Large intestine (tissue), 3 donors: ENCODE measurements around the gene DHRS13. TPM values are rescaled to one million over a fixed set of nuclear protein-coding genes. Genes with fewer than 3 reads are reported as not detected.
A peak's percentile ranks its signal among the peaks of the same experiment; 100 is the strongest.
"Not testable (repeated sequence)": the region's sequence is repeated elsewhere in the genome, so short reads cannot be mapped to it uniquely, and the experiment has no call there.

Experiments used
- DNase-seq, 2 donors: peaks; one replicate each; pipeline versions ENCODE4 v3.0.0 to v3.0.0-alpha.2; 2013
- H3K27ac ChIP-seq: one replicate; pipeline ENCODE4 v1.5.1; 2013; ENCODE audit warnings: low read length
- H3K27me3 ChIP-seq: 2 replicates; pipeline ENCODE4 v1.6.1; 2013; ENCODE audit warnings: low read length; ENCODE audit not compliant: control insufficient read depth, insufficient read depth
- H3K36me3 ChIP-seq: 2 replicates; pipeline ENCODE4 v1.6.1; 2013; ENCODE audit warnings: low read length; ENCODE audit not compliant: control insufficient read depth, insufficient read depth
- H3K4me1 ChIP-seq: one replicate; pipeline ENCODE4 v1.6.1; 2013; ENCODE audit warnings: low read length; ENCODE audit not compliant: control insufficient read depth, insufficient read depth
- H3K4me3 ChIP-seq: one replicate; pipeline ENCODE4 v1.5.1; 2013; ENCODE audit warnings: low read length
- H3K9me3 ChIP-seq: one replicate; pipeline ENCODE4 v1.6.1; 2013; ENCODE audit warnings: mild to moderate bottlenecking, low read depth, low read length, moderate library complexity; ENCODE audit not compliant: control insufficient read depth
- WGBS: methylation state at CpG from one replicate; pipeline ENCODE4 v1.1.5; 2013; ENCODE audit warnings: low lambda C conversion rate; ENCODE audit not compliant: insufficient coverage; 5-methylcytosine and 5-hydroxymethylcytosine counted together
- polyA plus RNA-seq: library from polyadenylated mRNA; unstranded; fragments of 120-200 nt; gene quantifications from one replicate; pipeline ENCODE4 v1.2.1, GENCODE V29; 2013

Gene DHRS13
- polyA plus RNA-seq, 1 donor: 8.4 TPM

GRCh38 chr17:28858801-28859355 is 44.0 kb downstream of the DHRS13 start:
- no peak for DNase-seq
- H3K9me3 ChIP-seq: no peaks in the 10 kb centered on the region
- H3K27ac ChIP-seq: no peak overlapping the region
- WGBS: no CpG with 5 or more reads among the region's 2 CpGs
- H3K4me3 ChIP-seq: no peak overlapping the region
- no peaks in the 10 kb centered on the region for H3K27me3 ChIP-seq
- peaks cover 33% of the 10 kb centered on the region for H3K4me1 ChIP-seq
- peaks cover 34% of the 10 kb centered on the region for H3K36me3 ChIP-seq

GRCh38 chr17:28857905-28858800 is 44.7 kb downstream of the DHRS13 start:
- Histone ChIP-seq H3K4me3 (no peak overlapping the region), H3K4me1 (peaks cover 29% of the 10 kb centered on the region), H3K36me3 (peaks cover 34% of the 10 kb centered on the region), H3K9me3 (no peaks in the 10 kb centered on the region), H3K27ac (no peak overlapping the region), H3K27me3 (no peaks in the 10 kb centered on the region)
- DNase-seq: no peak
- 83% methylated on average over 1 of the region's 3 CpGs for WGBS

- Histone ChIP-seq H3K36me3 (peaks cover 29% of the 10 kb centered on the region), H3K4me3 (no peak overlapping the region)
- no CpG with 5 or more reads among the region's 5 CpGs for WGBS
Measured at GRCh38 chr17:28856028-28856574, 46.8 kb downstream of the DHRS13 start.

GRCh38 chr17:28855336-28855679 is 47.6 kb downstream of the DHRS13 start:
- H3K27ac ChIP-seq: peak overlapping the region; percentile 64
- WGBS: no CpG with 5 or more reads among the region's 5 CpGs

More at GRCh38 chr17:28856028-28856574, 46.8 kb downstream of the DHRS13 start:
- Histone ChIP-seq H3K9me3 (no peaks in the 10 kb centered on the region), H3K27me3 (no peaks in the 10 kb centered on the region), H3K4me1 (peaks cover 9% of the 10 kb centered on the region), H3K27ac (no peak overlapping the region)
- DNase-seq: no peak

GRCh38 chr17:28854457-28855335 is 48.2 kb downstream of the DHRS13 start, which contains the start of gene ERAL1:
Gene ERAL1, plus strand, starts transcription at chr17:28855016. Its CDS starts 19 bp downstream, at chr17:28855035.
- 0% methylated on average over 1 of the region's 42 CpGs for WGBS
- Histone ChIP-seq H3K4me3 (peak within 1 kb of the TSS; percentile 78), H3K36me3 (peaks cover 22% of the 10 kb centered on the region), H3K27ac (peak within 1 kb of the TSS; percentile 64), H3K9me3 (no peaks in the 10 kb centered on the region), H3K4me1 (peaks cover 3% of the 10 kb centered on the region), H3K27me3 (no peaks in the 10 kb centered on the region)
- DNase-seq: peak; percentile 77 to 89

More at GRCh38 chr17:28855336-28855679, 47.6 kb downstream of the DHRS13 start:
- Histone ChIP-seq H3K4me1 (peaks cover 4% of the 10 kb centered on the region), H3K27me3 (no peaks in the 10 kb centered on the region), H3K4me3 (peak overlapping the region; percentile 78), H3K36me3 (peaks cover 24% of the 10 kb centered on the region), H3K9me3 (no peaks in the 10 kb centered on the region)
- no peak for DNase-seq

GRCh38 chr17:28853295-28853694 is 49.6 kb downstream of the DHRS13 start:
- Histone ChIP-seq H3K9me3 (no peaks in the 10 kb centered on the region), H3K4me1 (peaks cover 3% of the 10 kb centered on the region), H3K4me3 (no peak overlapping the region), H3K27me3 (no peaks in the 10 kb centered on the region), H3K36me3 (peaks cover 12% of the 10 kb centered on the region), H3K27ac (no peak overlapping the region)
- DNase-seq: no peak
- no CpG with 5 or more reads among the region's 2 CpGs for WGBS

GRCh38 chr17:28849281-28849680 is 53.6 kb downstream of the DHRS13 start:
- Histone ChIP-seq H3K4me1 (peaks cover 2% of the 10 kb centered on the region), H3K4me3 (no peak overlapping the region), H3K9me3 (no peaks in the 10 kb centered on the region), H3K27me3 (no peaks in the 10 kb centered on the region), H3K27ac (no peak overlapping the region), H3K36me3 (no peaks in the 10 kb centered on the region)
- 100% methylated on average over 4 of the region's 5 CpGs for WGBS
- no peak for DNase-seq

GRCh38 chr17:28848667-28849066 is 54.2 kb downstream of the DHRS13 start:
- H3K4me3 ChIP-seq, H3K27me3 ChIP-seq, H3K9me3 ChIP-seq, H3K4me1 ChIP-seq, DNase-seq, H3K27ac ChIP-seq, H3K36me3 ChIP-seq: not testable (repeated sequence)
- WGBS: 92% methylated on average over 4 of the region's 15 CpGs
